ENCODE data around the gene CYP19A1.

The CYP19A1 gene

DNA sequence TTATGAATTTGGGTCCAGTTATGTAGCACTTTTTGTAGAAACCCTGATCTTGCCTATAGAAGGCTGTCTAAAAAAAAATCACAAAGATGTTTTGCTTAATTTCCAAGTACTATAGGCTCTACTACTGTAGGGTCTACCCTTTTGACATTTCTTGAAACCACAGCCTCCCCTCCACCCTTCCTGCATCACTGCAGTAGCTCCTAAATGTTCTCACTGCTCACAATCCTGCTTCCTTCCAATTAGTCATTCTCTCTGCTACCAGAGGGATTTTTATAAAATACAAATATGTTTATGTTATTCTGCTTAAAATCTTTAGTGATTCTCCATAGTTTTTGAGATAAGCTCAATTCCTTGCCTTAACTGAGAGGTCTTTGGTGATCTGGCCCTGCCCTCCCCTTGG, 114.0 kb downstream of the CYP19A1 start:
- TF ChIP-seq, protein P1, sequence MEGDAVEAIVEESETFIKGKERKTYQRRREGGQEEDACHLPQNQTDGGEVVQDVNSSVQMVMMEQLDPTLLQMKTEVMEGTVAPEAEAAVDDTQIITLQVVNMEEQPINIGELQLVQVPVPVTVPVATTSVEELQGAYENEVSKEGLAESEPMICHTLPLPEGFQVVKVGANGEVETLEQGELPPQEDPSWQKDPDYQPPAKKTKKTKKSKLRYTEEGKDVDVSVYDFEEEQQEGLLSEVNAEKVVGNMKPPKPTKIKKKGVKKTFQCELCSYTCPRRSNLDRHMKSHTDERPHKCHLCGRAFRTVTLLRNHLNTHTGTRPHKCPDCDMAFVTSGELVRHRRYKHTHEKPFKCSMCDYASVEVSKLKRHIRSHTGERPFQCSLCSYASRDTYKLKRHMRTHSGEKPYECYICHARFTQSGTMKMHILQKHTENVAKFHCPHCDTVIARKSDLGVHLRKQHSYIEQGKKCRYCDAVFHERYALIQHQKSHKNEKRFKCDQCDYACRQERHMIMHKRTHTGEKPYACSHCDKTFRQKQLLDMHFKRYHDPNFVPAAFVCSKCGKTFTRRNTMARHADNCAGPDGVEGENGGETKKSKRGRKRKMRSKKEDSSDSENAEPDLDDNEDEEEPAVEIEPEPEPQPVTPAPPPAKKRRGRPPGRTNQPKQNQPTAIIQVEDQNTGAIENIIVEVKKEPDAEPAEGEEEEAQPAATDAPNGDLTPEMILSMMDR (IDR thresholded peaks at IDR 0.05), result no peak
- Mint-ChIP-seq H3K4me3 (no peak overlapping the region), H3K27me3 (ENCODE audit: low read depth, poor library complexity) (no peaks in the 10 kb centered on the region), H3K27ac (no peak overlapping the region), H3K4me1 (peaks cover 11% of the 10 kb centered on the region), H3K36me3 (ENCODE audit: low read depth) (no peaks in the 10 kb centered on the region), H3K9me3 (no peaks in the 10 kb centered on the region)
- DNase-seq, result no peak

DNA sequence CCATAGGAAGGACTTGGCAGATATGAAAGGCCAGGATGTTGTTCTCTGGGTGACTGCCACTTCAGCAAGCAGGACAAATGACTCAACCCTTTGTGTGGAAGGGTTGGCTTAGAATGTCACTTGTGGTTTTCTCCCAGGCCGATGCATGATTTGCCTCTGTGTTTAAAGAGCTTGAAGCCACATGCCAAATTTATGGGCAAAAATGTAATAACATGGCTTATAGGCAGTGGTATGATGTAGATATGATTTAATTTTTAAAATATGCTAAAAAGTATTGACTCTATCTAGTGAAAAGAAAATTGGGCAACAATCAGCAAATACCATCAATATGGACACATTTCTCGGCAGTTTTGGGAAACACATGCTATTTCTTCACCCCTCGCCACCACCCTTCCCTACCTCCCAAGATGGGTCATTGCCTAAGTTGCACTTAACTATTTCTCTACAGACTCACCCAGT, 114.6 kb downstream of the CYP19A1 start:
- no peak overlapping the region for H3K27ac Mint-ChIP-seq
- no peak overlapping the region for H3K4me3 Mint-ChIP-seq
- peaks cover 15% of the 10 kb centered on the region for H3K4me1 Mint-ChIP-seq
- H3K27me3 Mint-ChIP-seq (ENCODE audit: low read depth, poor library complexity), result no peaks in the 10 kb centered on the region
- TF ChIP-seq, protein P1 (IDR thresholded peaks at IDR 0.05), result no peak
- no peaks in the 10 kb centered on the region for H3K36me3 Mint-ChIP-seq (ENCODE audit: low read depth)
- DNase-seq, result no peak
- no peaks in the 10 kb centered on the region for H3K9me3 Mint-ChIP-seq

DNA sequence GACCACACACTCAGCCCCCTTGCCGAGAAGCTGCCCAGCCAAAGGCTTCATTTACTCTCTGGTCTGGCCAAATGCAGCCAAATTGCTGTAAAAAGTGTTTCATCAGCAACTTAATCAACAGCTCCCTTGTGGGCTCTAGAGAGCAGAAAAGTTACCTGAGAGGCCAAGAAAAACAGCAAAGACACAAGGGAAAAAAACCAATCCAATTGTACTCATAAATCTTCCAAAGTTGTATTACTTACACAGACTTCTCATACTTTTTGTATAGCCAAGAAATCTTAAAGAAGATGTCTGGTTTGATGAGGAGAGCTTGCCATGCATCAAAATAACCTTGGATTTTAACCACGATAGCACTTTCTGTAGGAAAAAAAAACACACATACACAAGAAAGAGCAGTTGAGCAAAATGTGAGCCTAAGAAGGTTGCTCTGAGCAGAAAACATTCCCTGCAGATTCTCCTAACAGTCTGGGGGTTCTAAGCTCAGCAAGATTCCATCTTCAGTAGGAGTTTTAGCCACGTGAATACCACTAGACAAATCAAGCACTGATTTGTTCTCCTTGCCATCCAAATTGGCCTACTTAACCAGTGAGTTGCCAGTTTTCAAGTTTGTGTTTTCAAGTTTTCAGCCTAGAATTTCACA, 120.0 kb downstream of the CYP19A1 start:
- no peaks in the 10 kb centered on the region for H3K9me3 Mint-ChIP-seq
- no peak overlapping the region for H3K4me3 Mint-ChIP-seq
- H3K27me3 Mint-ChIP-seq (ENCODE audit: low read depth, poor library complexity), result peaks cover 4% of the 10 kb centered on the region
- no peak overlapping the region for H3K27ac Mint-ChIP-seq
- TF ChIP-seq, protein P1 (IDR thresholded peaks at IDR 0.05), result no peak
- H3K36me3 Mint-ChIP-seq (ENCODE audit: low read depth), result no peaks in the 10 kb centered on the region
- peaks cover 18% of the 10 kb centered on the region for H3K4me1 Mint-ChIP-seq
- DNase-seq, result peak; percentile 7

DNA sequence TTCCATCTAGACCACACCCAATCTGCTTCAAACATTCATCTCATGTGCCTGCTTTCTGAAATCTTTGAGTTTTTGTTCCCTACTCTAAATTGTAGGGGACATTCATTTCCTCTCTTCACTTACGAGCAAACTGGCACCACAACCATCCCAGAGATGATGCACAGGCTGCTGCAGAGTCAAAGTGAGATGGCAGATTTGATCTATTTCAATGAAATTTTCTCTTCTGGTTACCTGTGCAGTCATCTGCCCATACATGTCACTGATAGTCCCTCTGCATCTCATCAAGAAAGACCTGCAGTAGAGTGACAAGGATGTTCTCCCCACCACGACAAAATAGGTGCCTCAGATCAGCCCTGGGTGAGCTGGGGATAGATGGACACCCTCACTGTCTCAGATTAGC, 125.5 kb downstream of the CYP19A1 start:
- TF ChIP-seq, protein P1 (IDR thresholded peaks at IDR 0.05), result no peak
- Mint-ChIP-seq H3K27me3 (ENCODE audit: low read depth, poor library complexity) (peaks cover 16% of the 10 kb centered on the region), H3K9me3 (no peaks in the 10 kb centered on the region), H3K4me3 (no peak overlapping the region), H3K4me1 (peaks cover 5% of the 10 kb centered on the region), H3K27ac (no peak overlapping the region), H3K36me3 (ENCODE audit: low read depth) (no peaks in the 10 kb centered on the region)
- DNase-seq, result no peak

DNA sequence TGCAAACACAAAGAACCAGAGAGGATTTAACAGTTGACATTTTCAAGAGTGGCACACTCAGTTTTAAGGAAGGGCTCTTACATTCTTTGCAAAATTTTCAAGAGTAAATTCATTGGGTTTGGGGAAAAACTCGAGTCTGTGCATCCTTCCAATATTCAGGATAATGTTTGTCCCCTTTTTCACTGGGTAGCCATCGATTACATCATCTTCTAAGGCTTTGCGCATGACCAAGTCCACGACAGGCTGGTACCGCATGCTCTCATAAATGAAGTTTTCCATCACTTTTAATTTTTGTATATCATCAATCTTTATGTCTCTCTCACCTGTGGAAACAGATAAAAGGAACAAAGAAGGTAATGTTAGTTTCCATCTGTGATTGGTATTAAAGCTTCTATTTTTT, 126.2 kb downstream of the CYP19A1 start:
- TF ChIP-seq, protein P1 (IDR thresholded peaks at IDR 0.05), result no peak
- no peak for DNase-seq

More for the DNA sequence above, 126.2 kb downstream of the CYP19A1 start:
- peaks cover 8% of the 10 kb centered on the region for H3K4me1 Mint-ChIP-seq
- H3K4me3 Mint-ChIP-seq, result no peak overlapping the region
- no peak overlapping the region for H3K27ac Mint-ChIP-seq
- H3K36me3 Mint-ChIP-seq (ENCODE audit: low read depth), result no peaks in the 10 kb centered on the region
- H3K9me3 Mint-ChIP-seq, result no peaks in the 10 kb centered on the region
- H3K27me3 Mint-ChIP-seq (ENCODE audit: low read depth, poor library complexity), result peaks cover 16% of the 10 kb centered on the region
